WTC11 (cell line): ENCODE measurements around the gene EPHX1.

Experiments used
- ATF3 ChIP-seq: sonication (generic); formaldehyde crosslinking; conservative IDR thresholded peaks from 2 replicates; pipeline ENCODE4 v1.8.1; 2022; ENCODE audit warnings: mild to moderate bottlenecking, missing genetic modification reagents
- CTCF ChIP-seq: fragments of 200-600 bp; IDR thresholded peaks from 2 replicates; pipeline ENCODE4 v1.8.0; 2022; ENCODE audit warnings: antibody characterized with exemption
- E2F4 ChIP-seq: sonication (generic); formaldehyde crosslinking; IDR thresholded peaks from 2 replicates; pipeline ENCODE4 v1.8.1; 2022; ENCODE audit warnings: low read depth, mild to moderate bottlenecking, moderate library complexity, missing genetic modification reagents, borderline replicate concordance
- TF ChIP-seq, protein P1 (sequence below): sonication (generic); formaldehyde crosslinking; IDR thresholded peaks from 2 replicates; pipeline ENCODE4 v1.8.0; 2022; ENCODE audit warnings: missing genetic modification reagents

- TF ChIP-seq ATF3 = no peak
- TF ChIP-seq, protein P1, sequence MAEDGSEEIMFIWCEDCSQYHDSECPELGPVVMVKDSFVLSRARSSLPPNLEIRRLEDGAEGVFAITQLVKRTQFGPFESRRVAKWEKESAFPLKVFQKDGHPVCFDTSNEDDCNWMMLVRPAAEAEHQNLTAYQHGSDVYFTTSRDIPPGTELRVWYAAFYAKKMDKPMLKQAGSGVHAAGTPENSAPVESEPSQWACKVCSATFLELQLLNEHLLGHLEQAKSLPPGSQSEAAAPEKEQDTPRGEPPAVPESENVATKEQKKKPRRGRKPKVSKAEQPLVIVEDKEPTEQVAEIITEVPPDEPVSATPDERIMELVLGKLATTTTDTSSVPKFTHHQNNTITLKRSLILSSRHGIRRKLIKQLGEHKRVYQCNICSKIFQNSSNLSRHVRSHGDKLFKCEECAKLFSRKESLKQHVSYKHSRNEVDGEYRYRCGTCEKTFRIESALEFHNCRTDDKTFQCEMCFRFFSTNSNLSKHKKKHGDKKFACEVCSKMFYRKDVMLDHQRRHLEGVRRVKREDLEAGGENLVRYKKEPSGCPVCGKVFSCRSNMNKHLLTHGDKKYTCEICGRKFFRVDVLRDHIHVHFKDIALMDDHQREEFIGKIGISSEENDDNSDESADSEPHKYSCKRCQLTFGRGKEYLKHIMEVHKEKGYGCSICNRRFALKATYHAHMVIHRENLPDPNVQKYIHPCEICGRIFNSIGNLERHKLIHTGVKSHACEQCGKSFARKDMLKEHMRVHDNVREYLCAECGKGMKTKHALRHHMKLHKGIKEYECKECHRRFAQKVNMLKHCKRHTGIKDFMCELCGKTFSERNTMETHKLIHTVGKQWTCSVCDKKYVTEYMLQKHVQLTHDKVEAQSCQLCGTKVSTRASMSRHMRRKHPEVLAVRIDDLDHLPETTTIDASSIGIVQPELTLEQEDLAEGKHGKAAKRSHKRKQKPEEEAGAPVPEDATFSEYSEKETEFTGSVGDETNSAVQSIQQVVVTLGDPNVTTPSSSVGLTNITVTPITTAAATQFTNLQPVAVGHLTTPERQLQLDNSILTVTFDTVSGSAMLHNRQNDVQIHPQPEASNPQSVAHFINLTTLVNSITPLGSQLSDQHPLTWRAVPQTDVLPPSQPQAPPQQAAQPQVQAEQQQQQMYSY (CRISPR knock-in tag) = no peak
- no peak for TF ChIP-seq CTCF
- no peak for TF ChIP-seq E2F4 (CRISPR knock-in tag)
Measured at GRCh38 chr1:225812488-225813213, 2.7 kb downstream of the EPHX1 start.
